RWPE2 (cell line): ENCODE measurements around the gene ESR1.
A peak's percentile ranks its signal among the peaks of the same experiment; 100 is the strongest.

Source experiments
- ATAC-seq: fragments of 200-7000 bp; cut with Tn5 transposase; 3 replicates; pipeline ENCODE4 v1.9.1; 2021; ENCODE audit warnings: low read depth
- DNase-seq: peaks from one replicate; pipeline ENCODE4 v3.0.0-alpha.2; 2020; ENCODE audit warnings: low spot score
- H3K27ac ChIP-seq: fragments of 450-650 bp; 2 replicates; pipeline ENCODE4 v1.5.1; 2017; ENCODE audit warnings: mild to moderate bottlenecking; ENCODE audit not compliant: poor library complexity, severe bottlenecking
- H3K27me3 ChIP-seq: fragments of 250-450 bp; sonication (Bioruptor Pico); 2 replicates; pipeline ENCODE4 v1.5.1; 2021; ENCODE audit warnings: mild to moderate bottlenecking, moderate library complexity; ENCODE audit not compliant: insufficient read depth, poor library complexity, severe bottlenecking
- H3K36me3 ChIP-seq: fragments of 250-450 bp; sonication (Bioruptor Pico); 2 replicates; pipeline ENCODE4 v1.5.1; 2020; ENCODE audit warnings: low read depth, mild to moderate bottlenecking, moderate library complexity
- H3K4me1 ChIP-seq: fragments of 250-450 bp; sonication (Bioruptor Pico); 2 replicates; pipeline ENCODE4 v1.5.1; 2021; ENCODE audit warnings: mild to moderate bottlenecking, moderate library complexity; ENCODE audit not compliant: insufficient read depth, poor library complexity, severe bottlenecking
- H3K4me3 ChIP-seq: fragments of 250-450 bp; sonication (Bioruptor Pico); 2 replicates; pipeline ENCODE4 v1.5.1; 2021; ENCODE audit warnings: mild to moderate bottlenecking, moderate library complexity; ENCODE audit not compliant: severe bottlenecking
- H3K9me3 ChIP-seq: fragments of 250-450 bp; sonication (Bioruptor Pico); 2 replicates; pipeline ENCODE4 v1.5.1; 2021; ENCODE audit warnings: mild to moderate bottlenecking, moderate library complexity; ENCODE audit not compliant: severe bottlenecking
- CTCF ChIP-seq: fragments of 450-650 bp; IDR thresholded peaks from one replicate; pipeline ENCODE4 v1.5.1; 2017; ENCODE audit warnings: mild to moderate bottlenecking, moderate library complexity; ENCODE audit not compliant: poor library complexity, severe bottlenecking

ESR1 gene

GRCh38 chr6:152119831-152120230 is 312.3 kb downstream of the ESR1 start:
- Histone ChIP-seq H3K4me1 (no peaks in the 10 kb centered on the region), H3K27me3 (no peaks in the 10 kb centered on the region), H3K4me3 (no peak overlapping the region), H3K27ac (no peak overlapping the region), H3K9me3 (peaks cover 2% of the 10 kb centered on the region), H3K36me3 (no peaks in the 10 kb centered on the region)
- DNase-seq, result no peak
- no peak for TF ChIP-seq CTCF
- no peak for ATAC-seq

GRCh38 chr6:152121910-152122309 is 314.4 kb downstream of the ESR1 start:
- ATAC-seq (no peak), DNase-seq (no peak)
- Histone ChIP-seq H3K27me3 (no peaks in the 10 kb centered on the region), H3K9me3 (peaks cover 2% of the 10 kb centered on the region), H3K27ac (no peak overlapping the region), H3K4me3 (no peak overlapping the region), H3K36me3 (no peaks in the 10 kb centered on the region), H3K4me1 (peaks cover under 1% of the 10 kb centered on the region)
- no peak for TF ChIP-seq CTCF

- no peak overlapping the region for H3K4me3 ChIP-seq
- no peak for TF ChIP-seq CTCF
- no peaks in the 10 kb centered on the region for H3K36me3 ChIP-seq
- DNase-seq (no peak), ATAC-seq (no peak)
- no peaks in the 10 kb centered on the region for H3K27me3 ChIP-seq
- peaks cover 5% of the 10 kb centered on the region for H3K4me1 ChIP-seq
- peaks cover 2% of the 10 kb centered on the region for H3K9me3 ChIP-seq
- no peak overlapping the region for H3K27ac ChIP-seq
Observed at GRCh38 chr6:152122434-152122833, 315.0 kb downstream of the ESR1 start.

- H3K36me3 ChIP-seq, result no peaks in the 10 kb centered on the region
- ATAC-seq (no peak), DNase-seq (no peak)
- peaks cover 2% of the 10 kb centered on the region for H3K9me3 ChIP-seq
- H3K4me3 ChIP-seq, result no peak overlapping the region
- no peak for TF ChIP-seq CTCF
- no peak overlapping the region for H3K27ac ChIP-seq
- peaks cover 10% of the 10 kb centered on the region for H3K4me1 ChIP-seq
- H3K27me3 ChIP-seq, result no peaks in the 10 kb centered on the region
Observed at GRCh38 chr6:152123076-152123475, 315.6 kb downstream of the ESR1 start.

GRCh38 chr6:152124429-152125074 is 317.1 kb downstream of the ESR1 start:
- Histone ChIP-seq H3K9me3 (no peaks in the 10 kb centered on the region), H3K27me3 (no peaks in the 10 kb centered on the region), H3K27ac (no peak overlapping the region), H3K36me3 (no peaks in the 10 kb centered on the region), H3K4me1 (peaks cover 10% of the 10 kb centered on the region), H3K4me3 (no peak overlapping the region)
- ATAC-seq, result peak; percentile 46; the same call in 1 of the 3 replicates
- peak; percentile 97 for TF ChIP-seq CTCF
- no peak for DNase-seq
